Left ventricle myocardium inferior (tissue), 1 donor: ENCODE data around the gene XK. TPM values are rescaled to one million over a fixed set of nuclear protein-coding genes. Genes with fewer than 3 reads are reported as not detected.

Experiments
- DNase-seq: peaks from one replicate; pipeline ENCODE4 v3.0.0-alpha.2; 2020
- H3K27ac ChIP-seq: fragments of 200-600 bp; replicated peaks from 2 replicates; pipeline ENCODE4 v1.8.0; 2021
- H3K27me3 ChIP-seq: fragments of 200-600 bp; 2 replicates; pipeline ENCODE4 v1.8.0; 2021; ENCODE audit warnings: low read depth
- H3K36me3 ChIP-seq: fragments of 200-600 bp; 2 replicates; pipeline ENCODE4 v1.8.0; 2021
- H3K4me1 ChIP-seq: fragments of 200-600 bp; 2 replicates; pipeline ENCODE4 v1.8.0; 2021
- H3K4me3 ChIP-seq: fragments of 200-600 bp; 2 replicates; pipeline ENCODE4 v1.8.0; 2021; ENCODE audit warnings: mild to moderate bottlenecking, moderate library complexity
- H3K9me3 ChIP-seq: fragments of 200-600 bp; replicated peaks from 2 replicates; pipeline ENCODE4 v1.8.0; 2021
- CTCF ChIP-seq: fragments of 200-600 bp; IDR thresholded peaks from 2 replicates; pipeline ENCODE4 v1.8.0; 2021; ENCODE audit warnings: antibody characterized with exemption, mild to moderate bottlenecking, borderline replicate concordance
- intact Hi-C: fragments of 100-400 bp; cut with micrococcal nuclease; formaldehyde crosslinking; loops from one replicate; pipeline ENCODE4 v1.11.0; 2022
- total RNA-seq: library from RNA; stranded (reverse); fragmentation: NEBNext Ultra II Directional; extraction: Animal tissue kit (Norgen Biotek cat#: 25700); gene quantifications from one replicate; pipeline ENCODE4 v1.2.1, GENCODE V29; 2021
- donor health status: DM: no; HTN: yes; CAD: no; lungs with severe emphysema.

The XK gene
- total RNA-seq, 1 donor from 2014 or later = 11.0 TPM

GRCh38 chrX:37754516-37754915 lies 68.9 kb downstream of the XK start:
- Histone ChIP-seq H3K4me3 (no peak overlapping the region), H3K27me3 (no peaks in the 10 kb centered on the region), H3K36me3 (no peaks in the 10 kb centered on the region), H3K9me3 (no peaks in the 10 kb centered on the region), H3K27ac (no peak overlapping the region), H3K4me1 (no peaks in the 10 kb centered on the region)
- intact Hi-C loops = no loop called here
- no peak for TF ChIP-seq CTCF
- DNase-seq = no peak

- no peak overlapping the region for H3K4me3 ChIP-seq
- no peak for DNase-seq
- no peak for TF ChIP-seq CTCF
- H3K27me3 ChIP-seq = no peaks in the 10 kb centered on the region
- no peaks in the 10 kb centered on the region for H3K9me3 ChIP-seq
- H3K27ac ChIP-seq = no peak overlapping the region
- H3K4me1 ChIP-seq = no peaks in the 10 kb centered on the region
- intact Hi-C loops = no loop called here
- no peaks in the 10 kb centered on the region for H3K36me3 ChIP-seq
These were observed 69.4 kb downstream of the XK start for GRCh38 chrX:37755025-37755424.

GRCh38 chrX:37757082-37757481 lies 71.5 kb downstream of the XK start:
- no peak overlapping the region for H3K27ac ChIP-seq
- H3K27me3 ChIP-seq = no peaks in the 10 kb centered on the region
- intact Hi-C loops = no loop called here
- DNase-seq = no peak
- no peaks in the 10 kb centered on the region for H3K4me1 ChIP-seq
- H3K36me3 ChIP-seq = no peaks in the 10 kb centered on the region
- H3K4me3 ChIP-seq = no peak overlapping the region
- no peaks in the 10 kb centered on the region for H3K9me3 ChIP-seq
- no peak for TF ChIP-seq CTCF

GRCh38 chrX:37759351-37759750 lies 73.8 kb downstream of the XK start:
- H3K4me1 ChIP-seq = no peaks in the 10 kb centered on the region
- TF ChIP-seq CTCF = no peak
- intact Hi-C loops = no loop called here

GRCh38 chrX:37759878-37760418 lies 74.4 kb downstream of the XK start:
- Histone ChIP-seq H3K36me3 (no peaks in the 10 kb centered on the region), H3K4me3 (no peak overlapping the region), H3K27ac (no peak overlapping the region), H3K4me1 (no peaks in the 10 kb centered on the region), H3K9me3 (no peaks in the 10 kb centered on the region), H3K27me3 (no peaks in the 10 kb centered on the region)
- no peak for TF ChIP-seq CTCF
- DNase-seq = no peak
- intact Hi-C loops = no loop called here

More at GRCh38 chrX:37759351-37759750, 73.8 kb downstream of the XK start:
- H3K36me3 ChIP-seq = no peaks in the 10 kb centered on the region
- H3K9me3 ChIP-seq = no peaks in the 10 kb centered on the region
- DNase-seq = no peak
- no peak overlapping the region for H3K27ac ChIP-seq
- H3K4me3 ChIP-seq = no peak overlapping the region
- H3K27me3 ChIP-seq = no peaks in the 10 kb centered on the region
